SK-MEL-5 (cell line): ENCODE data around the gene RAB30. TPM values are rescaled to one million over a fixed set of nuclear protein-coding genes. Genes with fewer than 3 reads are reported as not detected.
A peak's percentile ranks its signal among the peaks of the same experiment; 100 is the strongest.

Source experiments
- DNase-seq: peaks from one replicate; pipeline ENCODE4 v3.0.0-alpha.2; 2016; ENCODE audit warnings: low read depth, low spot score
- in situ Hi-C: cut with HindIII; loops from 2 replicates; pipeline ENCODE4 v1.10.0; 2016; ENCODE audit warnings: low sequenced_read_pairs, high pct_unique_total_duplicates, low pct_unique_long_range_greater_than_20kb
- total RNA-seq: library from RNA; depleted of rRNA; stranded (reverse); fragments of >200 nt; shearing (Covaris generic); gene quantifications from 2 replicates; pipeline ENCODE4 v1.2.3, GENCODE V29; 2014

RAB30 gene
- total RNA-seq, 1 experiment from 2014 or later, result 4.7 TPM

- in situ Hi-C loops, result no loop called here
- DNase-seq, result no peak
These were observed 66.7 kb downstream of the RAB30 start for GRCh38 chr11:83004746-83005556.

- in situ Hi-C loops, result no loop called here
- no peak for DNase-seq
These were observed 69.2 kb downstream of the RAB30 start for GRCh38 chr11:83002522-83002921.

- DNase-seq, result no peak
- in situ Hi-C loops, result no loop called here
These were observed 69.6 kb downstream of the RAB30 start for GRCh38 chr11:83002053-83002452.

GRCh38 chr11:83000381-83000780 lies 71.3 kb downstream of the RAB30 start:
- in situ Hi-C loops, result no loop called here
- DNase-seq, result no peak

DNA sequence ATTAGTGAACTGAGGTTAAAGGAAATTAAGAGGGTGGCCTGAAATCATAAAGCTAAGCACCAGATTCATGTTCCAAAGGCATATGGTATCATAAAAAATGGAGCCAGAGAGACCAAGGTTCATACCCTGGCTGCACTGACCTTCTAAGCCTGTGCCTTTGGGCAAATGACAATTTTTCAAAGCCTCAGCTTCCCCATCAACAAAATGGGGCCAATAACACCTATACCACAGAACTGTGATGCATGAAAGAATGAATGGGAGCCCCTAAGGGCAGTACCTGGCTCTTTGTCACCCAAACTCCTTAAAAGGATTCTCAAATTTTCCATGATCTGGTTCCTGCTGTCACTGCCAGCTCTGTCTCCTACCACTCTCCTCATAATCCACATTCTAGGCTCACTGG lies 72.5 kb downstream of the RAB30 start:
- in situ Hi-C loops, result no loop called here
- no peak for DNase-seq

- no peak for DNase-seq
- in situ Hi-C loops, result no loop called here
These were observed 73.0 kb downstream of the RAB30 start for GRCh38 chr11:82998697-82999096.

DNA sequence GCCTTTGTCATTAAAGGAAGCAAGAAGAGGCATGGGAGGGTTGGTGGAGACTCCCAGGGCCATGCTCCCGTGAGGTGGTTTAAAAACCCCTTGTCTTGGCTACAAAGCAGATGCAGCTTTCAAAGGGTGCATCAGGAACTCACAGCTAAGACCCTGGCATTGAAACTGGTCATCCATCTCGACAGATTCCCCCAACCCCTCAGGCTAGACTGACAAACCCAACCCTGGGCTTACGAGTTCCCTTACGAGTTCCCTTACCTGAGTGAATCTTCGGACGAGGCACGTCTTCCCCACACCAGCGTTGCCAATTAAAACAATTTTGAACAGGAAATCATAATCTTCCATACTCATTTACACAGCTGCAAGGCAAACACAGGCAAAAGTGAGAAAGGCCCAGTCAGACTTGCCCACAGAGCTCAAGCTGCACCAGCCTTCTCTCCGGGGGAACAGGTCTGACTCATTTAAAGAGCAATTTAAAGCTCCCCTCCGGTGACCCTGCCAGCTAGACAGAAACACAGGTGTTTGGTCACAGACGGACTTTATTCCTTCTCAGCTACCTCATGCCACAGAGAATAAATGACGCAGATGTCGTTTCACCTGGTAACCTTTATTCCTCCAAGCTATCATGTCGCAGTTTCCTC lies 74.6 kb downstream of the RAB30 start:
- in situ Hi-C loops, result no loop called here
- no peak for DNase-seq

DNA sequence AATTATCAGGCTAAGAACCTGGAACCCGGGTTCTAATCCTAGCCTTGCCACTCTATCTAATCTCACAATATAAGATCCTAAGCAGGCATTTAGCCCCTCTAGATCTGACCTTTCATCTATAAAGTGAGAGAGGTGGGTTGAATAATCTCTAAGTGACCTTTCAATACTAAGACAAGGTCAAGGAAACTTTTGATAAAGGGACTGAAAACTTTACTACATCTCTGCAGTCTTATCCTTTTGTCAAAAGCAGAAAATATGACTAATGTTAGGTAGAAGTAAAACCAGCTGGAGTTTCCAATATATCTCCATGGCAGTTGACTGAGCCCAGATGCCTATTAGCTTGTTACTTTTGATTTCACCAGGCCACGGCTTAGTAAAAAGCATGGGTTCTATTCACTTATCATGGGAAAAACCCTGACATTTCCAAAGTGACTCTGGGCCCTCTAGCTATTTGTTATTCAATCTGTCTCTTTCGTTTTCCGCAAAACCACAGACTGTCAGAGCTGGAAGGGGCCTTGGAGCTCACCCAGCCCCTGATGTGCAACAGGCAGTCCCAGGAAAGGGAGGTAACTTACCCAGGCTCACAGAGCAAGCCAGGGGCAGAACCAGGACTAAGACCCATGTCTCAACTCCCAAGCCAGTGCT lies 75.8 kb downstream of the RAB30 start:
- in situ Hi-C loops, result no loop called here
- DNase-seq, result peak; percentile 77

DNA sequence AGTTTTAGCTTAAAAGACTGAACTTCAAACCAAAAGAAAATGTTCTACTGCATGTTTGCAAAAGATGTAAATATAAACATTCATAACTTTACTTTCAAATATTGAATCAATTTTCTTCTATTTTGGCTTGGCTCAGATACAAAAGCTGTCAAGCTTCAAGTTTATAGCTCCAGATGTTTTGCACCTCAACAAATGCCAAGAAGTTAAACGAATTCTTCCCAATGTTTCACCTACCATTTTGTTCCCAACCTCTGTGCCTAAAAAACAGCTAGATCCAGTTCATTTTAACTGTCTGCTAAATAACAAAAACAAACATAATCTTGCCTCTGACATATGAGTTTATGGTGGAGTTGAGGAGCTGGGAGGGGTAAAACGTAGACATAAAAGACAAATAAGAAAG lies 76.5 kb downstream of the RAB30 start:
- in situ Hi-C loops, result no loop called here
- DNase-seq, result no peak

DNA sequence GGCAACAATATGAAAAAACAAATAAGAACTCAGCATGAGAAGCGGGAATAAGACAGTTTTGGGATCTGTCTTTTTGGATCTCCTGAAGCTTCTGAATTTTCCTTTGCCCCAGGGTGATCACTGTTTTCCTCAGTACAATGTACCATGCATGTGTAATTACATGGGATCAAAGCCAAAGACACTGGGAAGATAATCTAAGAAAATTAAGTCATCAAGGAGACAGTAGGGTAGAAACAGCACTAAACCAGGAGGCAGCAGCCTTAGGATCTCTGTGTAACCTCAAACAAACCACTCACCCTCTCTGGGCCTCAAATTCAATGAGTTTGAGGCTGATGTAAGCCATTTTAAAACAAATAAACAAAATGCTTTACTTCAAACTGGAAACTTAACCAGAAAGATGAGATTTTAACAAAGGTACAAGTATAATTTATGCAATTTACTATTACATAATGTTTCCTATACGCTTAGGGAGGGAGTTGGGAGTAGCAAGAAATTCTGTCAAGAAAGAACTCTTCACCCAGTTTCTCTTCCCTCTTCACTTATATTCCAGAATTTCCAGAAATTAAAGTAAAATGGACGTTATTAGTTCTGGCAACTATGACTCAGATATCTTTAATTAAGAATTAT lies 77.0 kb downstream of the RAB30 start:
- in situ Hi-C loops, result no loop called here
- DNase-seq, result no peak

DNA sequence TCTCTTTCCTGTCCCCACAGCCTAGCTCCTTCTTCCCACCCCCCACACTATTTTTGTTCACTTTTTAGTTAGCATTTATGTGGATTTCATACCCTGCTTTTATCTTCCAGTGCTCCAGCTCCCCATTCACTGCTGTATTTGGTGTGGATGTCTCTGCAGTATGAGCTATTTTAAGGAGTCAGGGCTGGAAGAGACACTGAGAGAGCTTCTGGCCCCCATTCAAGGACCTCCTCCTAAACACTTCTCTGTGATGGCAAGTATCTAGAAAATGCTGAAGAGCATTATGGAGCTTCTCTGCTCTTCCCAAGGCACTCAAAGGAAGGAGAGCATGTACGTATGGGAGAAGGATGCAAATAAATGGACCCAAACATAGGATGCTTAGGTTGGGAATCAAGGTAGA lies 79.5 kb downstream of the RAB30 start:
- no peak for DNase-seq
- in situ Hi-C loops, result no loop called here

DNA sequence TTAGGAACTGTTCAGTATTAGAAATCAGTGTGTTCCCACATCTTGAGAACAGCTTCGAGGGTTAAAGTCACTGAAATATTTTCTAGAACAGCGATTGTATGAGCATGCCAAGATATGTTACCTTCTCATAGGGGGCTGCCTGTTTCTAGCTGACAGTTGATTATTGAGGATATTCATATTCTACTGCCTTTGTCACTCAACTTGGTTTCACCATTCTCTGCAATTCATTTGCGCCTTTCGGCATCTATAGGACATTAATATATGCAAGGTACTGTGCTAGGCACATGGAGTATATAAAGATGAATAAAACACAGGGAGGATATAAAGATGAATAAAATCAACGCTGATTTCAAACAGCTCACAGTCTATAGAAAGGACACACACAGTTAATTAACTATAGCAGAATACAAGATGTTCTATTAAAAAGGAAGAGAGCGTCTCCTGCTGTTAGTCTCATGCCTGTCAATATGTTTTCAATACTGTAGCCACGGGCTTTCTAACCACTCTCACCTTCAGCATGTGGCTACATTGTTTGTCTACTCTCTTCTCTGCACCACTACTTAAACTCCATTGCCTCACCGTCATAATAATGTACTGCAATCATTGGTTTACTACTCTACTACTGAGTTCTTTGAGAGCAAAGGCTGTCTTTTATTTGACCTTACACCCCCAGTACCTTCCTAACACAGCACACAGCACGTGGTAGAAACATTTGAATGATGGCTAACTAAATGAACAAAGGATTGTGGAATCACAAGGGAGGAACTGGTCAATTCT lies 81.9 kb downstream of the RAB30 start:
- peak; percentile 8 for DNase-seq
- in situ Hi-C loops, result no loop called here

- in situ Hi-C loops, result no loop called here
- DNase-seq, result peak; percentile 75
These were observed 82.6 kb downstream of the RAB30 start for GRCh38 chr11:82988936-82989627.

GRCh38 chr11:82987997-82988396 lies 83.7 kb downstream of the RAB30 start:
- in situ Hi-C loops, result no loop called here
- DNase-seq, result no peak

- DNase-seq, result no peak
- in situ Hi-C loops, result no loop called here
These were observed 85.3 kb downstream of the RAB30 start for GRCh38 chr11:82986446-82986845.

GRCh38 chr11:82981852-82982251 lies 89.8 kb downstream of the RAB30 start:
- DNase-seq, result no peak
- in situ Hi-C loops, result no loop called here

DNA sequence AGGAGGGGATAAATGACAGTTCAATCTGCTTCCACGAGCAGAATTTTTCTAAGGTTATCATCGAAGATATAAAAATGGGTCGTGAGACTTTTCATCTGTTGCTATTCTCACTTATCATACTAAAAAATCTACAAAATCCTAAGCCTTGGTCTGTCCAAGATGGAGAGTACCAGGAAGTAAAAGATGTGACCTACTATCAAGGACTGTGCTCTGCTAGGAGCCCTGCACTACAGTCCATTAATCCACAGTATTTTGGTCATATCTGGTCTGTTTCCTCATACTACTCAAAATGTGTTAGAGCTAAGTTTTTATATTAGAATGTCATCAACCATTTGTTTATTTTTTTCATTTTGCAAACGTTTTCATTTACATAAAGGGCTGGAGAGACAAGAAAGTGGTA lies 90.8 kb downstream of the RAB30 start:
- in situ Hi-C loops, result no loop called here
- no peak for DNase-seq
